Omental fat pad (tissue), 4 donors: ENCODE data around the gene TOR1B. TPM values are rescaled to one million over a fixed set of nuclear protein-coding genes. Genes with fewer than 3 reads are reported as not detected.
"Not testable (repeated sequence)": the region's sequence is repeated elsewhere in the genome, so short reads cannot be mapped to it uniquely, and the experiment has no call there.

Experiments used
- ATAC-seq: fragments of 150-250 bp; one replicate; pipeline ENCODE4 v1.9.1; 2016; ENCODE audit warnings: mild to moderate bottlenecking, moderate library complexity; ENCODE audit not compliant: low FRiP score
- DNase-seq: peaks from one replicate; pipeline ENCODE4 v3.0.0-alpha.2; 2019; ENCODE audit warnings: low spot score
- total RNA-seq, 4 donors: library from RNA; depleted of rRNA; stranded (reverse); fragments of >200 nt; gene quantifications; one replicate each; pipeline ENCODE4 v1.1.0, GENCODE V29; 2016
- TF ChIP-seq, protein P1 (sequence below), 3 donors: fragments of 450-650 bp; IDR thresholded peaks; one replicate each; pipeline ENCODE4 v1.5.1; 2016 to 2017; ENCODE audit warnings: antibody characterized with exemption in 3 of 3, mild to moderate bottlenecking in 3 of 3, moderate library complexity in 2 of 3

Gene TOR1B
- total RNA-seq, 4 donors from 2014 or later: 19.0 to 37.2 (median 28.7) TPM

DNA sequence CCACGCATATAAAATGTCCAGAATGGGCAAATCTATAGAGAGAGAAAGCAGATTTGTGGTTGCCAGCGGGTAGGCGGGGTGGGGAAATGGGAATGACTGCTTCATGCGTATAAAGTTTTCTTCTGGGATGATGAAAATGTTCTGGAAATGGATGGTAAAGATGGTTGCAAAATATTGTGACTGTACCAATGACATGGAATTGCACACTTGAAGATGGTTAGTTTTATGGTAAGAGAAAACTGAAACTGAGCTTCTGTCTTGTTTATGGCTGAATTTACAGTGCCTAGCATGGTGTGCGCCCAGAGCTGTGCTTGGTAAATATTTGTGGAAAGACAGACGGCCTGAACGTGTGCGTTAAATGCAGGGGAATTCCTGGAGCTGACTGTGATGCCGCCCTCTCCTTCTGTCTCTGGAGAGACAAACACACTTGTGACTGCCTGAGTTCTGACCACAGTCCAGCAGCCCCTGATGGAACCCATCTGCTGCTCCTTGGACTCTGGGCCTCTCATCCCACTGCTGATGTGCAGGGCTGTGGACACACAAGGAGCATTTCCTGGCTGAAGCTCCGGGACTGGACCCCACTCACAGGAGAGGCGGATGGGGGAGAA, 41.6 kb upstream of the TOR1B start:
- DNase-seq (no peak), ATAC-seq (peak; percentile 7)
- TF ChIP-seq, protein P1, sequence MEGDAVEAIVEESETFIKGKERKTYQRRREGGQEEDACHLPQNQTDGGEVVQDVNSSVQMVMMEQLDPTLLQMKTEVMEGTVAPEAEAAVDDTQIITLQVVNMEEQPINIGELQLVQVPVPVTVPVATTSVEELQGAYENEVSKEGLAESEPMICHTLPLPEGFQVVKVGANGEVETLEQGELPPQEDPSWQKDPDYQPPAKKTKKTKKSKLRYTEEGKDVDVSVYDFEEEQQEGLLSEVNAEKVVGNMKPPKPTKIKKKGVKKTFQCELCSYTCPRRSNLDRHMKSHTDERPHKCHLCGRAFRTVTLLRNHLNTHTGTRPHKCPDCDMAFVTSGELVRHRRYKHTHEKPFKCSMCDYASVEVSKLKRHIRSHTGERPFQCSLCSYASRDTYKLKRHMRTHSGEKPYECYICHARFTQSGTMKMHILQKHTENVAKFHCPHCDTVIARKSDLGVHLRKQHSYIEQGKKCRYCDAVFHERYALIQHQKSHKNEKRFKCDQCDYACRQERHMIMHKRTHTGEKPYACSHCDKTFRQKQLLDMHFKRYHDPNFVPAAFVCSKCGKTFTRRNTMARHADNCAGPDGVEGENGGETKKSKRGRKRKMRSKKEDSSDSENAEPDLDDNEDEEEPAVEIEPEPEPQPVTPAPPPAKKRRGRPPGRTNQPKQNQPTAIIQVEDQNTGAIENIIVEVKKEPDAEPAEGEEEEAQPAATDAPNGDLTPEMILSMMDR (IDR thresholded peaks at IDR 0.05): no peak

DNA sequence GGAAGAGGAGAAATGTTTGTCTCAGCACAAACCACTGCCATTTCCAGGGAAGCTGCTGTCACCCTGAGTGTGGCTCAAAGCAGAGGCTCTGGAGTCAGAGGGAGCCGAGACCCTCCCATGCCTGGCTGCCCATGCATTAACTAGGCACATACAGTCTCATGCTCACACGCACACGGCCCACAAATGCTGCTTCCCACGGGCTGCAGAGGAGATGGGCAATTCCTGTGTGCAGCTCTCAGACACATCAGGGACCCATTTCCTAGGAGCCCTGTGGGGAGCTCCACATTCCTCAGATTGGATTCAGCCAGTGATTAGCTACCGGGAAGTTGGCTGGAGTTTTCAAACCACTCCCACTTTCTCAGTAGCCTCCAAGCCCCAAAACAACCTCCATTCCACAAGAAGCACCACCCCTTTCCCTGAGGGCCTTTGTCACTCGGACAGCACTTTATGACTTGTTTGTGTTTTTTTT, 41.0 kb upstream of the TOR1B start:
- ATAC-seq (peak; percentile 46), DNase-seq (no peak)
- TF ChIP-seq, protein P1 (IDR thresholded peaks at IDR 0.05): no peak

DNA sequence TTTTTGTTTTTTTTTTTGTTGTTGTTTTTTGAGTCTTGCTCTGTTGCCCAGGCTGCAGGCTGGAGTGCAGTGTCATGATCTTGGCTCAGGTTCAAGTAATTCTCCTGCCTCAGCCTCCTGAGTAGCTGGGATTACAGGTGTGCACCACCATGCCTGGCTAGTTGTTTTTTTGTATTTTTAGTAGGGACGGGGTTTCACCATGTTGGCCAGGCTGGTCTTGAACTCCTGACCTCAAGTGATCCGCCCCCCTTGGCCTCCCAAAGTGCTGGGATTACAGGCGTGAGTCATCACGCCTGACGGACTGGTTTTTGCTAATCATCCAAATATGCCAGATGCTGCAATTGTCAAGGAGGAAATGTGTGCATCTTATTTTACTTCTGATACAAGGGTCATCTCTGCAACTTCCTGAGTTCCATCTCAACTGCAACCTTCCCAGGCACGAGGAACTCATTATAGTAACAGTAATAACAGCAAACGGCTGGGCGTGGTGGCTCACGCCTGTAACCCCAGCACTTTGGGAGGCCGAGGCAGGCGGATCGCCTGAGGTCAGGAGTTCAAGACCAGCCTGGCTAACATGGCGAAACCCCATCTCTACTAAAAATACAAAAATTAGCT, 40.5 kb upstream of the TOR1B start:
- DNase-seq: not testable (repeated sequence)
- peak; percentile 52 for ATAC-seq

DNA sequence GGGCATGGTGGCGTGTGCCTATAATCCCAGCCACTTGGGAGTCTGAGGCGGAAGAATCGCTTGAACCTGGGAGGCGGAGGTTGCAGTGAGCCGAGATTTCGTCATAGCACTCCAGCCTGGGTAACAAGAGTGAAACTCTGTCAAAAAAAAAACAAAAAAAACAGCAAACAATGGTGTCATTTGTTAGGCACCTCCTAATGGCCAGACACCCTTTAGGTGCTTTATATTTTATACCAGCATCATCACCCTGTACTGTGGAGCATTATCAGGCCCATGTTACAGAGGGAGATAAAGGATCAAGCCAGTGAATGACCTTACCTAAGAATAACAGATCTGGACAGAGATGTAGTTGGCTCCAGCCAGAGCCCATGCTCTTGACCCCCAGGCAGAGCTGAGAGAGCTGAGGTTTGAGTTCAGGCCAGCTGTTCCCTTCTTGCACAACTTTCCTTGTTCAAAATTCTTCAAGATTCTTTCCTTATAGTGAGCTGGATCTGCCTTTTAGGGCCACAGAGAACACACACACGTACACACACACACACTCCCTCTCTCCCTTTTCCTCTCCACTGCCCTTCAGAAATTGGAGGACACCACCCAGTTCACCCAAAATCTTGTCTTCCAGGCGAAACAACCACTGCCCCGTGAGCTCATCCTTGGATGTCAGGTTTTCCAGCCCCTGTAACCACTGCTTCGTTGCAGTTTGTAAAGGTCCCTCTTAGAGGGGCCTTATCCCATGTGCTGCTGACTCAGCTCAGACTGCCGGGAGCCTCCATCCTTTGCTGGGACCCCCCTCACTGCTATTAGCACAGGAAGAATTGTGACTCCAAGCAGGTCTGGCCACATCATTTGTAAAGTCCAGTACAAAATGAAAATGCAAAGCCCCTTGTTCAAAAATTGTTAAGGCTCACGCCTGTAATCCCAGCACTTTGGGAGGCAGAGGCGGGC, 39.7 kb upstream of the TOR1B start:
- DNase-seq (no peak), ATAC-seq (peak; percentile 39)
- TF ChIP-seq, protein P1 (IDR thresholded peaks at IDR 0.05): no peak

DNA sequence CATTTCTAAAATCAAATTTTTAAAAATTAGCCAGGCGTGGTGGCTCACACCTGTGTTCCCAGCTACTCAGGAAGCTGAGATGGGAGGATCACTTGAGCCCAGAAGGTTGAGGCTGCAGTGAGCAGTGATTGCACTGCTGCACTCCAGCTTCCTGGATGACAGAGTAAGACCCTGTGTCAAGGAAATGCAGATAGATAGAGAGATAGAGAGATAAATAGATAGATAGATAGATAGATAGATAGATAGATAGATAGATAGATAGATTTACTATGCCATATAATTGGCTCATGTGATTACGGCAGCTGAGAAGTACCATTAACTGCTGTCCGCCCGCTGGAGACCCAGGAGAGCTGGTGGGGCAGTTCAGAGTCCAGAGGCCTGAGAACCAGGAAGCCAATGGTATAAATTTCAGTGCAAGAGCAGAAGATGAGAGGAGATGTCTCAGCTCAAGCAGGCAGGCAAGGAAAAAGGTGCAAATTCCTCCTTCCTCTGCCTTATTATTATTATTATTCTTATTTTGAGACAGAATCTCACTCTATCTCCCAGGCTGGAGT, 37.1 kb upstream of the TOR1B start:
- TF ChIP-seq, protein P1 (IDR thresholded peaks at IDR 0.05): no peak
- no peak for DNase-seq

DNA sequence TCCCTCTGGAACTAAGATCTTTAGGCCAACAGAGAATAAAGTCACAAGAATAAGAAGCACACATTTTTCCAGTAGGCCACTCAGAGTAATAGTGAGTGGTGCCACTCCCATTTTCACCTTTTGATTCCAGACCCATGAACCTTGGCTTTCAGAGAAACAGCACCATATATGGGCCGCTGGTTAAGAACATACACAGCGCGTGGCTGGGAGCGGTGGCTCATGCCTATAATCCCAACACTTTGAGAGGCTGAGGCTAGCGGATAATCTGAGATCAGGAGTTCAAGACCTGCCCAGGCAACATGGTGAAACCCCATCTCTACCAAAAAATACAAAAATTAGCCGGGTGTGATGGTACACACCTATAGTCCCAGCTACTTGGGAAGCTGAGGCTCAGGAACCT, 34.5 kb upstream of the TOR1B start:
- ATAC-seq (no peak), DNase-seq (no peak)
- TF ChIP-seq, protein P1 (IDR thresholded peaks at IDR 0.05): no peak

More for the DNA sequence above, 37.1 kb upstream of the TOR1B start:
- ATAC-seq: no peak

DNA sequence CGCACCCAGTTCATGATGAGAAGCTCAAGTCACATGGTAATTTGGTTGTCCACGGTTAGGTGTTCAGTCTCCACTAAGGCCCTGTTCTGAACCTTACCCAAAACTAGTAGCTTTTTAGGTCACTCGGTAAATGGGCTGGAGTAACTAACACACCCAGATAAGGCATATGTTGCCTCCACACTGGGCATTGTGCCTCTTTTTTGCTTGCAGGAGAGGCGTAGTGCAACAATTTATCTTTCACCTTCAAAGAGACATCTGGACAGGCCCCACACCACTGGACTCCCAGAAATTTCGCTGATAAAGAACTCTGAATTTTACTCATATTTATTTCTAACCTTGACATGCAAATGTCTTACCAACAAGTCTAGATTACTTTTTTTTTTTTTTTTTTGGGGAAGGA, 33.3 kb upstream of the TOR1B start:
- DNase-seq: no peak
- TF ChIP-seq, protein P1 (IDR thresholded peaks at IDR 0.05): no peak
- ATAC-seq: no peak
